Body of pancreas (tissue), 4 donors: Measurements from ENCODE around the gene REST. TPM values are rescaled to one million over a fixed set of nuclear protein-coding genes. Genes with fewer than 3 reads are reported as not detected.

Source experiments
- ATAC-seq: fragments of 150-250 bp; one replicate; pipeline ENCODE4 v1.9.1; 2016
- DNase-seq, 4 donors: peaks; one replicate each; pipeline ENCODE4 v3.0.0-alpha.2; 2019
- H3K27ac ChIP-seq, 4 donors: fragments of 200-600 bp; sonication (generic); 1 replicate in 3 of 4; 2 replicates in 1 of 4; pipeline versions ENCODE4 v1.5.1 to v1.6.1; 2016 to 2019; ENCODE audit warnings: mild to moderate bottlenecking in 1 of 4, mixed read lengths in 1 of 4, moderate library complexity in 1 of 4
- H3K27me3 ChIP-seq, 2 donors: fragments of 200-600 bp; sonication (generic); one replicate each; pipeline ENCODE4 v1.6.0; 2016; ENCODE audit warnings: mild to moderate bottlenecking in 1 of 2
- H3K36me3 ChIP-seq, 2 donors: fragments of 200-600 bp; sonication (generic); replicated peaks in 1 of 2; 2 replicates each; pipeline ENCODE4 v1.5.1; 2016; ENCODE audit warnings: low read depth in 2 of 2; ENCODE audit not compliant: insufficient read depth in 1 of 2
- H3K4me1 ChIP-seq: fragments of 200-600 bp; sonication (generic); one replicate; pipeline ENCODE4 v1.6.0; 2016
- H3K4me3 ChIP-seq, 2 donors: fragments of 200-600 bp; sonication (generic); 1 replicate in 1 of 2; 2 replicates in 1 of 2; pipeline ENCODE4 v1.5.1; 2016 to 2019
- H3K9me3 ChIP-seq, 3 donors: fragments of 200-600 bp; sonication (generic); 1 replicate in 2 of 3; 2 replicates in 1 of 3; pipeline ENCODE4 v1.5.1; 2016
- CTCF ChIP-seq, 7 experiments: fragments of 450-650 bp in 4 of 7; fragments of 200-600 bp in 3 of 7; sonication (generic) in 3 of 7; IDR thresholded peaks; one replicate each; pipeline ENCODE4 v1.5.1; 2016 to 2019; ENCODE audit warnings: antibody characterized with exemption in 7 of 7
- POLR2A ChIP-seq, 3 donors: fragments of 450-650 bp; IDR thresholded peaks; one replicate each; pipeline ENCODE4 v1.6.1; 2016; ENCODE audit warnings: antibody characterized with exemption in 3 of 3, mild to moderate bottlenecking in 2 of 3
- WGBS, 2 donors: methylation state at CpG; one replicate each; pipeline ENCODE4 v1.1.5; 2017; 5-methylcytosine and 5-hydroxymethylcytosine counted together
- intact Hi-C: fragments of 100-400 bp; cut with DNase I; formaldehyde crosslinking; loops from one replicate; pipeline ENCODE4 v1.15.1; 2023
- total RNA-seq, 2 donors: library from RNA; depleted of rRNA; stranded (reverse); fragments of >200 nt; gene quantifications; one replicate each; pipeline ENCODE4 v1.1.0, GENCODE V29; 2016

The REST gene
- total RNA-seq, 2 donors from 2014 or later = 17.1 to 19.8 TPM

GRCh38 chr4:56940971-56941370, 33.3 kb downstream of the REST start:
- Histone ChIP-seq H3K4me3 (no peak overlapping the region), H3K4me1 (no peaks in the 10 kb centered on the region), H3K36me3 (no peaks in the 10 kb centered on the region), H3K27me3 (no peaks in the 10 kb centered on the region), H3K27ac (no peak overlapping the region), H3K9me3 (no peaks in the 10 kb centered on the region)
- TF ChIP-seq POLR2A (IDR thresholded peaks at IDR 0.05) (no peak), CTCF (IDR thresholded peaks at IDR 0.05) (no peak)
- ATAC-seq (no peak), DNase-seq (no peak)
- intact Hi-C loops = no loop called here

GRCh38 chr4:56941403-56941802, 33.7 kb downstream of the REST start:
- DNase-seq = no peak
- intact Hi-C loops = no loop called here
- Histone ChIP-seq H3K4me3 (no peak overlapping the region), H3K9me3 (no peaks in the 10 kb centered on the region), H3K36me3 (no peaks in the 10 kb centered on the region), H3K27ac (no peak overlapping the region), H3K27me3 (no peaks in the 10 kb centered on the region), H3K4me1 (no peaks in the 10 kb centered on the region)
- TF ChIP-seq POLR2A (IDR thresholded peaks at IDR 0.05) (no peak), CTCF (IDR thresholded peaks at IDR 0.05) (no peak)
- ATAC-seq = no peak
- 69 to 75% methylated on average over 3 of the region's 3 CpGs for WGBS, 2 donors

GRCh38 chr4:56953680-56954520, 46.2 kb downstream of the REST start:
- Histone ChIP-seq H3K4me1 (no peaks in the 10 kb centered on the region), H3K27me3 (no peaks in the 10 kb centered on the region), H3K36me3 (no peaks in the 10 kb centered on the region), H3K27ac (no peak overlapping the region), H3K4me3 (no peak overlapping the region), H3K9me3 (no peaks in the 10 kb centered on the region)
- ATAC-seq = no peak
- DNase-seq = no peak
- TF ChIP-seq POLR2A (IDR thresholded peaks at IDR 0.05) = no peak
- TF ChIP-seq CTCF (IDR thresholded peaks at IDR 0.05) = no peak
- WGBS, 2 donors = 80% methylated on average over 9 of the region's 9 CpGs
- intact Hi-C loops = no loop called here

- H3K36me3 ChIP-seq = no peaks in the 10 kb centered on the region
- no peaks in the 10 kb centered on the region for H3K27me3 ChIP-seq
- ATAC-seq = peak; percentile 94
- peak; percentile 61 to 79 (median 72) for DNase-seq
- 34 to 41% methylated on average over 5 to 7 of the region's 7 CpGs for WGBS, 2 donors
- no peak for TF ChIP-seq CTCF (IDR thresholded peaks at IDR 0.05)
- no peak for TF ChIP-seq POLR2A (IDR thresholded peaks at IDR 0.05)
- no peaks in the 10 kb centered on the region for H3K9me3 ChIP-seq
- intact Hi-C loops = no loop called here
- no peak overlapping the region for H3K4me3 ChIP-seq
- no peaks in the 10 kb centered on the region for H3K4me1 ChIP-seq
- H3K27ac ChIP-seq = peak overlapping the region in 1 of 4 donors; percentile 28
These were observed 50.4 kb downstream of the REST start for GRCh38 chr4:56958111-56958517.

- peaks cover 0 to 5% of the 10 kb centered on the region in 2 donors for H3K36me3 ChIP-seq
- WGBS, 2 donors = 30 to 38% methylated on average over 1 of the region's 1 CpG
These were observed 51.4 kb downstream of the REST start for GRCh38 chr4:56959100-56959499.

More at GRCh38 chr4:56959100-56959499, 51.4 kb downstream of the REST start:
- intact Hi-C loops = no loop called here
- TF ChIP-seq POLR2A (IDR thresholded peaks at IDR 0.05) (no peak), CTCF (IDR thresholded peaks at IDR 0.05) (no peak)
- H3K4me3 ChIP-seq = no peak overlapping the region
- no peaks in the 10 kb centered on the region for H3K27me3 ChIP-seq
- no peak for DNase-seq
- ATAC-seq = no peak
- H3K9me3 ChIP-seq = no peaks in the 10 kb centered on the region
- no peak overlapping the region for H3K27ac ChIP-seq
- no peaks in the 10 kb centered on the region for H3K4me1 ChIP-seq
